GM23338 (cell line): Measurements from ENCODE around the gene CERS5. TPM values are rescaled to one million over a fixed set of nuclear protein-coding genes. Genes with fewer than 3 reads are reported as not detected.

ENCODE experiments used
- ATAC-seq: fragments of 200-7000 bp; cut with Tn5 transposase; 3 replicates; pipeline ENCODE4 v1.9.1; 2020
- DNase-seq: peaks from one replicate; pipeline ENCODE4 v3.0.0-alpha.2; 2015; ENCODE audit warnings: low spot score
- H2AFZ ChIP-seq: fragments of 200-600 bp; sonication (generic); 2 replicates; pipeline ENCODE4 v1.8.0; 2016; ENCODE audit warnings: antibody characterized with exemption, mild to moderate bottlenecking, moderate library complexity
- H3F3A ChIP-seq: fragments of 200-600 bp; sonication (generic); replicated peaks from 2 replicates; pipeline ENCODE4 v1.8.0; 2017; ENCODE audit warnings: antibody characterized with exemption, mixed run types, low read depth
- H3K27ac ChIP-seq: fragments of 200-600 bp; sonication (generic); 2 replicates; pipeline ENCODE4 v1.6.1; 2016; ENCODE audit warnings: low read depth
- H3K27me3 ChIP-seq: fragments of 200-600 bp; sonication (generic); 2 replicates; pipeline ENCODE4 v1.8.0; 2016; ENCODE audit warnings: mild to moderate bottlenecking, mixed run types, moderate library complexity; ENCODE audit not compliant: insufficient read depth
- H3K36me3 ChIP-seq: fragments of 200-600 bp; sonication (generic); 2 replicates; pipeline ENCODE4 v1.8.0; 2016; ENCODE audit warnings: mild to moderate bottlenecking; ENCODE audit not compliant: insufficient read depth
- H3K4me1 ChIP-seq: fragments of 200-600 bp; sonication (generic); 2 replicates; pipeline ENCODE4 v1.8.0; 2016; ENCODE audit warnings: mild to moderate bottlenecking, moderate library complexity; ENCODE audit not compliant: insufficient read depth
- H3K4me2 ChIP-seq: fragments of 200-600 bp; sonication (generic); 2 replicates; pipeline ENCODE4 v1.7.1; 2017; ENCODE audit warnings: mixed run types
- H3K4me3 ChIP-seq: fragments of 200-600 bp; sonication (generic); 2 replicates; pipeline ENCODE4 v1.6.1; 2016; ENCODE audit warnings: mixed run types
- H3K79me2 ChIP-seq: fragments of 200-600 bp; sonication (generic); replicated peaks from 2 replicates; pipeline ENCODE4 v1.8.0; 2017; ENCODE audit warnings: mild to moderate bottlenecking; ENCODE audit not compliant: insufficient read depth
- H3K9me2 ChIP-seq: fragments of 200-600 bp; sonication (generic); 2 replicates; pipeline ENCODE4 v1.8.0; 2017; ENCODE audit not compliant: insufficient read depth
- H4K20me1 ChIP-seq: fragments of 200-600 bp; sonication (generic); replicated peaks from 2 replicates; pipeline ENCODE4 v1.8.0; 2017; ENCODE audit warnings: mild to moderate bottlenecking; ENCODE audit not compliant: insufficient read depth
- H3K27ac Mint-ChIP-seq: 2 replicates; pipeline ENCODE4 v1.8.0; 2020; ENCODE audit warnings: inconsistent platforms, mild to moderate bottlenecking, moderate library complexity, mixed read lengths
- H3K27me3 Mint-ChIP-seq: 3 replicates; pipeline ENCODE4 v1.8.0; 2022; ENCODE audit warnings: low read depth, mild to moderate bottlenecking, moderate library complexity, mixed read lengths, inconsistent platforms; ENCODE audit not compliant: insufficient read depth, poor library complexity
- H3K36me3 Mint-ChIP-seq: 3 replicates; pipeline ENCODE4 v1.8.0; 2021; ENCODE audit warnings: low read depth, mild to moderate bottlenecking, inconsistent platforms, moderate library complexity, mixed read lengths
- H3K4me1 Mint-ChIP-seq: 3 replicates; pipeline ENCODE4 v1.8.0; 2020; ENCODE audit warnings: mild to moderate bottlenecking, inconsistent platforms, mixed read lengths
- H3K4me3 Mint-ChIP-seq: 3 replicates; pipeline ENCODE4 v1.8.0; 2021; ENCODE audit warnings: moderate library complexity, mild to moderate bottlenecking, inconsistent platforms, mixed read lengths
- H3K9me3 Mint-ChIP-seq: 3 replicates; pipeline ENCODE4 v1.8.0; 2020; ENCODE audit warnings: moderate library complexity, mild to moderate bottlenecking, inconsistent platforms, mixed read lengths
- CREB1 ChIP-seq: fragments of 250-450 bp; sonication (Bioruptor Pico); IDR thresholded peaks from 2 replicates; pipeline ENCODE4 v1.5.0; 2020; ENCODE audit warnings: low read depth, mild to moderate bottlenecking, moderate library complexity
- ETS1 ChIP-seq: IDR thresholded peaks from 2 replicates; pipeline ENCODE4 v1.6.1; 2016; ENCODE audit warnings: antibody characterized with exemption
- EZH2 ChIP-seq: fragments of 200-600 bp; sonication (generic); IDR thresholded peaks from one replicate; pipeline ENCODE4 v1.8.0; 2017; ENCODE audit warnings: antibody characterized with exemption, mild to moderate bottlenecking, low read depth; ENCODE audit not compliant: unreplicated experiment
- EZH2phosphoT487 ChIP-seq: fragments of 200-600 bp; sonication (generic); IDR thresholded peaks from one replicate; pipeline ENCODE4 v1.8.1; 2018; ENCODE audit warnings: antibody characterized with exemption; ENCODE audit not compliant: unreplicated experiment
- JUNB ChIP-seq: IDR thresholded peaks from one replicate; pipeline ENCODE4 v1.6.1; 2016; ENCODE audit warnings: antibody characterized with exemption; ENCODE audit not compliant: unreplicated experiment
- NANOG ChIP-seq: IDR thresholded peaks from 2 replicates; pipeline ENCODE4 v1.6.1; 2016; ENCODE audit warnings: antibody characterized with exemption, borderline replicate concordance
- POLR2AphosphoS5 ChIP-seq: IDR thresholded peaks from 2 replicates; pipeline ENCODE4 v1.6.1; 2016; ENCODE audit warnings: antibody characterized with exemption, low read depth
- REST ChIP-seq: IDR thresholded peaks from one replicate; pipeline ENCODE4 v1.6.1; 2018; ENCODE audit warnings: antibody characterized with exemption; ENCODE audit not compliant: unreplicated experiment
- STAT1 ChIP-seq: IDR thresholded peaks from one replicate; pipeline ENCODE4 v1.6.1; 2016; ENCODE audit warnings: antibody characterized with exemption; ENCODE audit not compliant: unreplicated experiment
- ZNF114 ChIP-seq: fragments of 250-450 bp; sonication (Bioruptor Pico); IDR thresholded peaks from 2 replicates; pipeline ENCODE4 v1.5.0; 2020; ENCODE audit warnings: mild to moderate bottlenecking, moderate library complexity
- ZNF331 ChIP-seq: fragments of 250-450 bp; sonication (Bioruptor Pico); IDR thresholded peaks from 2 replicates; pipeline ENCODE4 v1.5.0; 2020; ENCODE audit warnings: low read depth, mild to moderate bottlenecking, moderate library complexity
- polyA plus RNA-seq: library from polyadenylated mRNA; unstranded; fragments of >200 nt; fragmentation: Nextera tagmentation; extraction: Ambion mirVana; gene quantifications from 2 replicates; pipeline ENCODE4 v1.2.1, GENCODE V29; 2016
- total RNA-seq: library from RNA; depleted of rRNA; stranded (reverse); fragments of >200 nt; shearing (Covaris generic); gene quantifications from 2 replicates; pipeline ENCODE4 v1.2.3, GENCODE V29; 2014

The CERS5 gene
- total and polyA plus RNA-seq, 2 experiments from 2014 or later, result 42.7 to 56.5 TPM

GRCh38 chr12:50160643-50161042 lies 6.5 kb downstream of the CERS5 start:
- Histone ChIP-seq H3K79me2 (peaks cover 94% of the 10 kb centered on the region), H3K36me3 (no peaks in the 10 kb centered on the region), H3F3A (peaks cover 8% of the 10 kb centered on the region), H4K20me1 (peaks cover 30% of the 10 kb centered on the region), H2AFZ (no peak overlapping the region), H3K4me1 (peaks cover 11% of the 10 kb centered on the region; the same call in 1 of the 2 replicates), H3K4me3 (no peak overlapping the region), H3K27me3 (no peaks in the 10 kb centered on the region), H3K27ac (peak overlapping the region; percentile 32; the same call in 1 of the 2 replicates), H3K4me2 (no peak overlapping the region), H3K9me2 (no peaks in the 10 kb centered on the region)
- Mint-ChIP-seq H3K4me1 (peaks cover 9% of the 10 kb centered on the region), H3K36me3 (peaks cover 24% of the 10 kb centered on the region; the same call in 2 of the 3 replicates), H3K4me3 (no peak overlapping the region), H3K27me3 (no peaks in the 10 kb centered on the region), H3K27ac (no peak overlapping the region), H3K9me3 (no peaks in the 10 kb centered on the region)
- DNase-seq (no peak), ATAC-seq (no peak)
- TF ChIP-seq EZH2phosphoT487 (no peak), CREB1 (CRISPR knock-in tag) (no peak), STAT1 (no peak), ZNF114 (CRISPR knock-in tag) (no peak), JUNB (no peak), ZNF331 (CRISPR knock-in tag) (no peak), ETS1 (no peak), REST (no peak), NANOG (no peak), POLR2AphosphoS5 (no peak)

GRCh38 chr12:50157259-50157658 lies 9.9 kb downstream of the CERS5 start:
- Histone ChIP-seq H4K20me1 (peaks cover 42% of the 10 kb centered on the region), H3K79me2 (peaks cover 91% of the 10 kb centered on the region), H3K9me2 (no peaks in the 10 kb centered on the region), H3K27me3 (no peaks in the 10 kb centered on the region), H3K4me2 (no peak overlapping the region), H3K4me1 (no peaks in the 10 kb centered on the region), H3F3A (peaks cover 4% of the 10 kb centered on the region; the same call in 1 of the 2 replicates), H3K4me3 (no peak overlapping the region), H3K27ac (no peak overlapping the region), H2AFZ (no peak overlapping the region), H3K36me3 (no peaks in the 10 kb centered on the region)
- no peaks in the 10 kb centered on the region for H3K9me3 Mint-ChIP-seq
- H3K4me3 Mint-ChIP-seq, result no peak overlapping the region
- H3K4me1 Mint-ChIP-seq, result no peaks in the 10 kb centered on the region
- ATAC-seq (no peak), DNase-seq (no peak)
- no peak overlapping the region for H3K27ac Mint-ChIP-seq
- peaks cover 21% of the 10 kb centered on the region; the same call in 2 of the 3 replicates for H3K36me3 Mint-ChIP-seq
- H3K27me3 Mint-ChIP-seq, result no peaks in the 10 kb centered on the region
- TF ChIP-seq JUNB, result no peak
- TF ChIP-seq EZH2, result no peak
- no peak for TF ChIP-seq ETS1
- TF ChIP-seq STAT1, result no peak
- TF ChIP-seq POLR2AphosphoS5, result no peak
